Activated gamma-delta T cell (primary cell): ENCODE data around the gene CPTP.

ENCODE experiments used
- DNase-seq: peaks from one replicate; lab custom pipeline; 2025; lab: John Stamatoyannopoulos, UW

The CPTP gene

DNA sequence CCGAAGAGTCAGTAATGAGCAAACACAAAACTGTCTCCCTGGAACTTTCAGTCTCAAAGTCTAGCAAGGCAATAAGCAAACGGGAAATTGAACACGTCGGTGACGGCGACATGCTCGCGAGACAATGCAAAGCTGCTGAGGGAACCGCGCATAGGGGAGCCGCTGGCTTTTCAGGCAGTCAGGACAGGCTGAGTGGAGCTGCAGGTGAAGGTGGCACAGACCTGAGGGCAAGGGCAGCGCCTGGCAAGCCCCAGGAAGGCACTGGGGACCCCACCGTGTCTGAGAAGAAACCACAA is 5.0 kb upstream of the CPTP start:
- DNase-seq = no peak

DNA sequence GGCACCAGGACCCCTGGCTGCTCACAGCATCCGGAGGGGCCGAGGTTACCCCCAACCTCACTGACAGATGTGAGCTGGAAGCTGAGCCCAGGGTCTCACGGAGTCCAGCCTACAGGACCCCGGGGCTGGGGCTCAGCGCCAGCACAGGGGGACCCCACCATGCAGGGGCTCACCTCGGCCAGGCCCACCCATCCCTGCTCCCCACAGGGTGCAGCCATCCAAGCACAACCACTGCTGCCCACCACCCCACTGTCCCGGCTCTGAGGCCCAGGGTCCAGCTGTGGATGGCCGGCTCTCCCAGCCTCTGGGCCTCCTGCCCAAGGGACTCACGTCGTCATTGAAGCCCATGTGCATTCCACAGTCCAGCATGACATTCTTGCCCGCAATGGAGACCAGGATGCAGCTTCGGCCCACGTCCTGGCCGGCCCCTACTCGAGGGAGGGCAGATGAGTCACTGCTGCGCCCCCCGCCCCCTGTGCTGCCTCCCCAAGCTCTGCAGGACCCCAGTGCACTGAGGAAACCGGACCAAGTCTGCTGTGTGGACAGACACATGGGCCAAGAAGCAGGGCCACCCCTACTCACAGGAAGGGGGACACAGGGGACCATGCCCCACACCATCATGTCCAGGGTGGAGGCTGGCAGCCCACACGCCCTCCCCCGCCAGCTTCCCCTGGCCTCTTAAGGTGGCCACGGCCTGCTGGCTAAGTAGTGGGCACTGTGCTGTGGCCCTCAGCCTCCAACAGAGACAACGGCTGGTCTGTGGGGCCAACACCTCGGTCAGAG is 3.7 kb upstream of the CPTP start:
- no peak for DNase-seq

DNA sequence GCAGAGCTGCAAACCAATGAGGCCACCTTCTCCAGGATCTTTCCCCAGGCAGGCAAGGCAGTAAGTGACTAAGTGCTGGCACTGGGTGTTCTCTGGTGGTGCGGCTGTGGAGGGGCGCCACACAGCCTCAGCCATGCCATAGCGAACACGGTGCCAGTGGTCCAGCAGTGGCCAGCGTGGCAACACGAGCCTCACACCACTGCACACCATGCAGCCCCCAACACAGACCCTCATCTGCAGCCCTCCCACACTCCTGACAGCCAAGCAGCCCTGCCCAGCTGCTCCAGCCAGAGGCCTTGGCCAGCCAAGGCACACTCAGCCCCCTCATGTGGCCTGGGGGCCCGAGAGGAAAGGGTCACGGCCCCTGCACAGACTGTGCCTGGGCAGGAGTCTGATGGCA is 3.1 kb upstream of the CPTP start:
- DNase-seq = no peak

DNA sequence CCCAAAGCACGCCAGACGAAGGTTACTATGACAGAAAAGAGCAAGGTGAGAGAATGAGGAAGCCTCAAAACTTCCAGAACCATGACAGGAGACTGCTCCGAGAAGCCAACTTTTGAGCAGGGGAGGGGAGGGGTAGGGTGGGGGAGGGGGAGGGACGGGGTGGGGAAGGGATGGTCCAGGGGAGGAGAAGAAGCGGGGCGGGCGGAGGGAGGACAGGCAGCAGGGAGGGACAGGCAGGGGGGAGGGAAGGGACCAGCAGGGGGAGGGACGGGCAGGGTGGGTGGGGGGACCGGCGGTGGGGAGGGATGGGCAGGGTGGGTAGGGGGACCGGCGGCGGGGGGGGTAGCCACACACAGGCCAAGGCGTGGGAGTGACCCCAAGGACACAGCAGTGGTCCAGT is 2.2 kb upstream of the CPTP start:
- DNase-seq = no peak

DNA sequence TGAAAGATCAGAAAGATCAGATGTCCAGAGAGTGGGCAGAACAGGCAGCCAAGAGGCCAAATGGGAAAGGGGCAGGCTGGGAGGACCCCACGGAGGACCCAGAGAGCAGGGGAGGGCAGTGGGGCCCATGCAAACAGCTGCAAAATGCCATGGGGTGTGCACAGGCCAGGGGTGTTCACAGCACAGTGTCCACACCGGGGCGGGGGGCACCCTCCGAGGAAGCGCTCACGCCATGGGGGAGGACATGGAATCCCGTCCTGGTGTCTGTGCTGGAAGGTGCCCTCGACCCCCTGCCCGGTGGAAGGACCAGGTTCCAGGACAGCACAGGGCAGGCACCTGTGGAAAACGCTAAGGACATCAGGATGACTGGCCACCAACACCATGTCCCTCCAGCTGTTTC is 1.6 kb upstream of the CPTP start:
- no peak for DNase-seq

DNA sequence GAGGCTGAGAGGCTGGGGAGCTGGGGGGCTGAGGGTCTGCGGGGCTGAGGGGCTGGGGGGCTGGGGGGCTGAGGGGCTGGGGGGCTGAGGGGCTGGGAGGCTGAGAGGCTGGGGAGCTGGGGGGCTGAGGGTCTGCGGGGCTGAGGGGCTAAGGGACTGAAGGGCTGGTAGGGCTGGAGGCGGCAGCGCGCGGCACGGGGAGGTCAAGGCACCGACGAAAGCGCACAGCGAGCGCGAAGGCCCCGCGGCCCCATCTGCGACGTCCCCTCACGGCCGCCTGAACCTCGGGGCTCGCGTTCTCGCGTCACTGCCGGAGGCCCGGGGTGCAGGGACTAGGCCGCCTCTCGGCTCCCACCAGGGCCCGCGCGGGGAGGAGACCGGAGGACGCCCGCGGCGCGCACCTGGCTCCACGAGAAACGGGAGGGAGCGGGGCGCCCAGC is 498 bp upstream of the CPTP start:
- DNase-seq = no peak

DNA sequence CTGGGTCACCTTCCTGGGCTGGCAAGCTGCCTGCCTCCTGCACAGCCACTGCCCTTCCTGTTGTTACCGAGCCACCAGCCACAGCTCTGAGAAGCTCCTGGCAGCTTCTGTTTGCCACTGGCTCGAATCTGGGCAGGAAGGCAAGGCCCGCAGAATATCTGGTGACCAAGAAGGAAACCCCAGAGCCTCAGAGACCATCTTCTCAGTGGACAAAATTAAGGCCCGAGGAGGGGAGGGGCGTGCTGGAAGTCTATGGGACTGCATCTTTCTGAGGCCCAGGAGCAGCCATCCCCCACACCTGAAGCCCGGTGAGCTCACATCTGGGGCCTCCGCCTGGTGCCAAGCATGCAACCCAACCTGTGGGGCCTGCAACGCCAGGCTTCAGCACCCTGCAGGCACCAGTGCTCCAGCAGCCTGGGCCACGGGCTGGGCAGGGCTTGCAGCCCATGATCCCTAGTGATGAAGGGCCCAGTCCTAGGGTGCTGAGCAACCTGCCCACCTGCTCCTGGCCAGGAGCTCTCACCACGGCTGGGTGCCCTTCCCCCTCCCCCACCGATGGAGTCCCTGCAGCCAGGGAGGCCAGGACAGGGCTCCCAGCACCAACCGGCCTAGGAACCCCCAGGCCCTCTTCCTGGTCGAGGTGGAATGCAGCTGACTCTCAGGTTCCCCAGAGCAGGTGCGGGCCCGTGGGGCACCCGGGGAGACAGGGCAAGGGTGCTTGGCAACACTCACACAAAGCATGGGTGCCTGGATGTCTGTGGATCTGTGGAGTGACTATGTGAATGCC is 879 bp downstream of the CPTP start:
- no peak for DNase-seq

DNA sequence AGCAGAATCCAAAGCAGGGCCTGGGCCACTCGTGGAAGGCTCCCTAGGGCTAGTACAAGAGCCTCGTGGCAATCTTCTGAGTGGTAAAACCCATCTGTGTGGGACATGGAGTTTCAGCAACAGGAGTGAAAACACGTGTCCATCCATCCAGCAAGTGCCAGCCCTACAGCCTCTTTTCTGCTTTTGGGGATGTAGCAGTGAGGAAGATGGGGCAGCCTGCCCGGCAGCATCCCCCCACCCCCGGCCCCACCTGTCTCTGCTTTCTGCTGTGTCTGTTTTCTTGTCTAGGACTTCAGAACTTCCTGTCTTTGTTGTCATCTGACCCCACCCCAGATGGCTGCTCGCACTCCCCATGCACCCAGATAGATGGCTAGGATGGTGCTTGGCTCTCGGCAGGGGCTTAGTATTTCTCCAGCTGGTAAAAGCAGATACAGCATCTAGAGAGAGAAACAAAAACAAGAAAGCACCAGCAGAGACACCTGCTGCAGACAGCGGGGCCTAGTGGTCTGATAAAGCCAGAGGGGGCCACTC is 1.5 kb downstream of the CPTP start:
- DNase-seq = no peak

DNA sequence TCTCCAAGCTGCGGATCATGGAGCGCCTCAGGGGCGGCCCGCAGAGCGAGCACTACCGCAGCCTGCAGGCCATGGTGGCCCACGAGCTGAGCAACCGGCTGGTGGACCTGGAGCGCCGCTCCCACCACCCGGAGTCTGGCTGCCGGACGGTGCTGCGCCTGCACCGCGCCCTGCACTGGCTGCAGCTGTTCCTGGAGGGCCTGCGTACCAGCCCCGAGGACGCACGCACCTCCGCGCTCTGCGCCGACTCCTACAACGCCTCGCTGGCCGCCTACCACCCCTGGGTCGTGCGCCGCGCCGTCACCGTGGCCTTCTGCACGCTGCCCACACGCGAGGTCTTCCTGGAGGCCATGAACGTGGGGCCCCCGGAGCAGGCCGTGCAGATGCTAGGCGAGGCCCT is 2.7 kb downstream of the CPTP start:
- no peak for DNase-seq

DNA sequence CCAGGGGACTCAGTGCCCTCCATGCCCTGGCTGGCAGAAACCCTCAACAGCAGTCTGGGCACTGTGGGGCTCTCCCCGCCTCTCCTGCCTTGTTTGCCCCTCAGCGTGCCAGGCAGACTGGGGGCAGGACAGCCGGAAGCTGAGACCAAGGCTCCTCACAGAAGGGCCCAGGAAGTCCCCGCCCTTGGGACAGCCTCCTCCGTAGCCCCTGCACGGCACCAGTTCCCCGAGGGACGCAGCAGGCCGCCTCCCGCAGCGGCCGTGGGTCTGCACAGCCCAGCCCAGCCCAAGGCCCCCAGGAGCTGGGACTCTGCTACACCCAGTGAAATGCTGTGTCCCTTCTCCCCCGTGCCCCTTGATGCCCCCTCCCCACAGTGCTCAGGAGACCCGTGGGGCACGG is 3.7 kb downstream of the CPTP start:
- no peak for DNase-seq

DNA sequence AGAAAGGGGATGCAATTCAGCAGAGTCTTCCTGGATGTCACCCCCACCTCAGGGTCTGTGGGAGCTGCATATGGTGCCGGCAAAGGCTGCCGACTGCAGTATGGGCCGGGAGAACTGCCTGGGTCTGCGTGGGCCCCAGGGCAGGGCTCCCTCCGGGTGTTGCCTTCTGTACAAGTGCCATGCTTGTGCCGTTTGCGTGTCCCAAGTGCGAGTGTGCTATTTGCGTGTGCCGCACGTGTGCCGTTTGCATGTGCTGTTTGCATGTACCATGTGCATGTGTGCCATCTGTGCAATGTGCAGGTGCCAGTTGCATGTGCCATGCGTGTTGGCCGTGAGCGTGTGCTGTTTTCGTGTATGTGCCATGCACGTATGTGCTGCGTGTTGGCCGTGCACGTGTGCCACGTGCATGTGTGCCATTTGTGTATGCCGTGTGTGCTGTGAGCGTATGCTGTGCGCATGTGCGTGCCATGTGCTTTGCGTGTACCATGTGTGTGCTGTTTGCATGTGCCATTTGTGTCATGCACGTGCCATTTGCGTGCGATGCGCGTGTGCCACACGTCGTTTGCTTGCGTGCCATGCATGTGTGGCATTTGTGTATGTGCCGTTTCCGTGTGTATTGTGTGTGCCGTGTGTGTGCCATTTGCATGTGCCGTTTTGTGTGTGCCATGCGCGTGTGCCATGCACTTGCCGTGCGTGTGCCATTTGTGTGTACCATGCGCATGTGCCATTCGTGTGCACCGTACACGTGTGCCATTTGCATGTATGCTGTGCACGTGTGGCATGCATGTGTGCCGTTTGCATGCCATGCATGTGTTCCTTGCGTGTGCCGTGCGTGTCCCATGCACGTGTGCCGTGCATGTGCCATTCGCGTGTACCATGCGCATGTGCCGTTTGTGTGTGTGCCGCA is 5.0 kb downstream of the CPTP start:
- DNase-seq = no peak

DNA sequence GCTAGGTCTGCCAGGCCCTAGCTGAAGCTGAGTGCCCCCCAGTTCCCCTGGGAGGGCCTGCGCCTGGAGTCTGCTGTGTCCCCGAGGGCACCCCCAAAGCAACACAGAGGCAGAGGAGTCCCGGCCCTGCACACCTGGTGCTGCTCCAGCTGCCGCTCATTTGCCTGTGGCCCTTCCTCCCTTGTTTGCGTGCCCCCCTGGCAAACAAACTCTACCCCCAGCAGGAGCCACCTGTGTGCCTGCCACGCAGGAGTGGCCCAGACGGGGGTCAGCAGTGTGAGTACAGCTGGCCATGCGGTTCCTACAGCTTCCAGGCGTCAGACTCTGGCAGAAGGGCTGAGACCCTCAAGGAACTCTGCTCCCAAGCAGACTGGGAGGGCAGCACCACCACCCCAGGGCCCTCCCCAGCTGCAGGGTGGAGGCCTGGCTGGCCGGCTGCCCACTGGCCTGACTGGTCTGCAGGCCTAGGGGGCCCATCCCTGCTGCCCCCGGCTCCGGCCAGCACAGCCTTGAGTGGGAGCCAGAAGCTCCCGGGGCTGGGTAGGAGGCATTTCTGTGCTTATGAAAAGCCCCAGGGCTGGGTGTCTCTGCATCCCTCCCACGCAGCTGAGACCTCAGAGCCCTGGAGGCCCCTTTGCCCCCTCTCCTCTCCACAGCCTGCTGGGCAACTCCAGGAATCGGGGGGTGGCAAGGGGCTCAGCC is 5.9 kb downstream of the CPTP start:
- DNase-seq = no peak

DNA sequence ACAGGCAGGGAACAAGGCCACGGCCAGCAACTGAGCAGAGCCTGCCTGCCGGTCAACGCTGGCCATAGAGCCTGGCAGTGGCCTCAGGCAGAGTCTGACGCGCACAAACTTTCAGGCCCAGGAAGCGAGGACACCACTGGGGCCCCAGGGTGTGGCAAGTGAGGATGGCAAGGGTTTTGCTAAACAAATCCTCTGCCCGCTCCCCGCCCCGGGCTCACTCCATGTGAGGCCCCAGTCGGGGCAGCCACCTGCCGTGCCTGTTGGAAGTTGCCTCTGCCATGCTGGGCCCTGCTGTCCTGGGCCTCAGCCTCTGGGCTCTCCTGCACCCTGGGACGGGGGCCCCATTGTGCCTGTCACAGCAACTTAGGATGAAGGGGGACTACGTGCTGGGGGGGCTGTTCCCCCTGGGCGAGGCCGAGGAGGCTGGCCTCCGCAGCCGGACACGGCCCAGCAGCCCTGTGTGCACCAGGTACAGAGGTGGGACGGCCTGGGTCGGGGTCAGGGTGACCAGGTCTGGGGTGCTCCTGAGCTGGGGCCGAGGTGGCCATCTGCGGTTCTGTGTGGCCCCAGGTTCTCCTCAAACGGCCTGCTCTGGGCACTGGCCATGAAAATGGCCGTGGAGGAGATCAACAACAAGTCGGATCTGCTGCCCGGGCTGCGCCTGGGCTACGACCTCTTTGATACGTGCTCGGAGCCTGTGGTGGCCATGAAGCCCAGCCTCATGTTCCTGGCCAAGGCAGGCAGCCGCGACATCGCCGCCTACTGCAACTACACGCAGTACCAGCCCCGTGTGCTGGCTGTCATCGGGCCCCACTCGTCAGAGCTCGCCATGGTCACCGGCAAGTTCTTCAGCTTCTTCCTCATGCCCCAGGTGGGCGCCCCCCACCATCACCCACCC is 6.7 kb downstream of the CPTP start, which contains the start of gene TAS1R3:
Gene TAS1R3 (plus strand): TSS at position 213 of the 898 bp plus-strand sequence. CDS start 66 bp downstream, at position 279.
- no peak for DNase-seq

DNA sequence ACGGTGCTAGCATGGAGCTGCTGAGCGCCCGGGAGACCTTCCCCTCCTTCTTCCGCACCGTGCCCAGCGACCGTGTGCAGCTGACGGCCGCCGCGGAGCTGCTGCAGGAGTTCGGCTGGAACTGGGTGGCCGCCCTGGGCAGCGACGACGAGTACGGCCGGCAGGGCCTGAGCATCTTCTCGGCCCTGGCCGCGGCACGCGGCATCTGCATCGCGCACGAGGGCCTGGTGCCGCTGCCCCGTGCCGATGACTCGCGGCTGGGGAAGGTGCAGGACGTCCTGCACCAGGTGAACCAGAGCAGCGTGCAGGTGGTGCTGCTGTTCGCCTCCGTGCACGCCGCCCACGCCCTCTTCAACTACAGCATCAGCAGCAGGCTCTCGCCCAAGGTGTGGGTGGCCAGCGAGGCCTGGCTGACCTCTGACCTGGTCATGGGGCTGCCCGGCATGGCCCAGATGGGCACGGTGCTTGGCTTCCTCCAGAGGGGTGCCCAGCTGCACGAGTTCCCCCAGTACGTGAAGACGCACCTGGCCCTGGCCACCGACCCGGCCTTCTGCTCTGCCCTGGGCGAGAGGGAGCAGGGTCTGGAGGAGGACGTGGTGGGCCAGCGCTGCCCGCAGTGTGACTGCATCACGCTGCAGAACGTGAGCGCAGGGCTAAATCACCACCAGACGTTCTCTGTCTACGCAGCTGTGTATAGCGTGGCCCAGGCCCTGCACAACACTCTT is 7.6 kb downstream of the CPTP start:
- no peak for DNase-seq

DNA sequence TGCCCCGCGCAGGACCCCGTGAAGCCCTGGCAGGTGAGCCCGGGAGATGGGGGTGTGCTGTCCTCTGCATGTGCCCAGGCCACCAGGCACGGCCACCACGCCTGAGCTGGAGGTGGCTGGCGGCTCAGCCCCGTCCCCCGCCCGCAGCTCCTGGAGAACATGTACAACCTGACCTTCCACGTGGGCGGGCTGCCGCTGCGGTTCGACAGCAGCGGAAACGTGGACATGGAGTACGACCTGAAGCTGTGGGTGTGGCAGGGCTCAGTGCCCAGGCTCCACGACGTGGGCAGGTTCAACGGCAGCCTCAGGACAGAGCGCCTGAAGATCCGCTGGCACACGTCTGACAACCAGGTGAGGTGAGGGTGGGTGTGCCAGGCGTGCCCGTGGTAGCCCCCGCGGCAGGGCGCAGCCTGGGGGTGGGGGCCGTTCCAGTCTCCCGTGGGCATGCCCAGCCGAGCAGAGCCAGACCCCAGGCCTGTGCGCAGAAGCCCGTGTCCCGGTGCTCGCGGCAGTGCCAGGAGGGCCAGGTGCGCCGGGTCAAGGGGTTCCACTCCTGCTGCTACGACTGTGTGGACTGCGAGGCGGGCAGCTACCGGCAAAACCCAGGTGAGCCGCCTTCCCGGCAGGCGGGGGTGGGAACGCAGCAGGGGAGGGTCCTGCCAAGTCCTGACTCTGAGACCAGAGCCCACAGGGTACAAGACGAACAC is 8.3 kb downstream of the CPTP start:
- no peak for DNase-seq

DNA sequence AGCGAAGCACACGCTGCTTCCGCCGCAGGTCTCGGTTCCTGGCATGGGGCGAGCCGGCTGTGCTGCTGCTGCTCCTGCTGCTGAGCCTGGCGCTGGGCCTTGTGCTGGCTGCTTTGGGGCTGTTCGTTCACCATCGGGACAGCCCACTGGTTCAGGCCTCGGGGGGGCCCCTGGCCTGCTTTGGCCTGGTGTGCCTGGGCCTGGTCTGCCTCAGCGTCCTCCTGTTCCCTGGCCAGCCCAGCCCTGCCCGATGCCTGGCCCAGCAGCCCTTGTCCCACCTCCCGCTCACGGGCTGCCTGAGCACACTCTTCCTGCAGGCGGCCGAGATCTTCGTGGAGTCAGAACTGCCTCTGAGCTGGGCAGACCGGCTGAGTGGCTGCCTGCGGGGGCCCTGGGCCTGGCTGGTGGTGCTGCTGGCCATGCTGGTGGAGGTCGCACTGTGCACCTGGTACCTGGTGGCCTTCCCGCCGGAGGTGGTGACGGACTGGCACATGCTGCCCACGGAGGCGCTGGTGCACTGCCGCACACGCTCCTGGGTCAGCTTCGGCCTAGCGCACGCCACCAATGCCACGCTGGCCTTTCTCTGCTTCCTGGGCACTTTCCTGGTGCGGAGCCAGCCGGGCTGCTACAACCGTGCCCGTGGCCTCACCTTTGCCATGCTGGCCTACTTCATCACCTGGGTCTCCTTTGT is 9.1 kb downstream of the CPTP start:
- no peak for DNase-seq

DNA sequence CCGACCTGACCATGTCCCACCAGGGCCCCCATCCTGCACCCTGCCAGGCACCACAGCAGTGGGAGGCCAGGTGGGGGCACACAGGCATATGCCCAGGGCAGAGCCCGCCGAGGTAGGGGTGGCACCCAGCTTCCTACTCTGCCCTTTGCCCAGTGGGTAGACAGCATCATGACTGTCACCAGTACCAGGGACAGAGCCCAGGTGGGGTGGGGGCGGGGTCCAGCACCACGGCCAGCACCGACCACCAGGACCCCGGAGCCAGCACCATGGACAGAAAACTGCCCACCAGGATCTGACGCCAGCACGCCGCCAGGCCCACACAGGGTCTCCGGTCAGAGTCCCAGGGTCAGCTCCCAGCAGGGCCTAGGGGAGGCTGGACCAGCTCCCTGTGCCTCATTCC is 10.2 kb downstream of the CPTP start:
- no peak for DNase-seq

DNA sequence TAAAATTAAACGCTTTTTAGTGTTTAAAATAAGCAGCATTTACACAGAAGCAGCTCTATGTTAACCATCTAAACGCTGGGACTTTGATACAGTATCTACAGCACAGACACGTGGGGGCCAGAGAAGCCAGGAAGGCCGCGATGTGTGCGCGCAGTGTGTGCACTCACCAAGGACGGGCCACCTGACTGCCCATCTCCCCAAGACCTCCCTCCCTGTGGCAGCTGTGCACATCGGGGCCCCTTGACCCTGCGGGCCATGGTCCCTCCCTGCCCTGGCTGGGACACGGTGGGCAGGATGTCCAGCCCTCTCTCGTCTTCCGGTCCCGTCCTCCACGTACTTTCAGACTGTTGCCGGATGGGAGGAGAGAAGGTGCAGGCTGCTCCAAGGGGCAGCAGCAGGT is 10.7 kb downstream of the CPTP start:
- no peak for DNase-seq
